B cell (primary cell): ENCODE measurements around the gene TTC38. TPM values are rescaled to one million over a fixed set of nuclear protein-coding genes. Genes with fewer than 3 reads are reported as not detected.

Source experiments
- ATAC-seq: fragments of 200-7000 bp; cut with Tn5 transposase; one replicate; pipeline ENCODE4 v1.10.0; 2021; ENCODE audit warnings: low read depth, mild to moderate bottlenecking, moderate number of reproducible peaks, moderate library complexity
- CTCF ChIA-PET: fragments of 350-600 bp; sonication (Branson Sonifier 250); formaldehyde crosslinking; loops from one replicate; lab custom pipeline; 2021; ENCODE audit warnings: antibody characterized with exemption, inconsistent platforms; lab: Charles Lee
- POLR2A ChIA-PET: fragments of 350-600 bp; sonication (Branson Sonifier 250); formaldehyde crosslinking; loops from one replicate; lab custom pipeline; 2021; ENCODE audit warnings: antibody characterized with exemption; lab: Charles Lee
- DNase-seq: peaks from one replicate; pipeline ENCODE4 v3.0.0; 2013
- H2AFZ ChIP-seq: 2 replicates; pipeline ENCODE4 v1.6.1; 2012; ENCODE audit warnings: mild to moderate bottlenecking, low read depth, low read length; ENCODE audit not compliant: insufficient read depth, poor library complexity, severe bottlenecking
- H3K27ac ChIP-seq, 2 donors: 1 replicate in 1 of 2; 2 replicates in 1 of 2; pipeline ENCODE4 v1.5.1; 2012 to 2013; ENCODE audit warnings: low read length in 2 of 2, mild to moderate bottlenecking in 2 of 2, moderate library complexity in 1 of 2
- H3K27me3 ChIP-seq, 4 experiments: fragments of 200-600 bp in 1 of 4; sonication (generic) in 1 of 4; replicated peaks in 1 of 4; 1 replicate in 2 of 4; 2 replicates in 2 of 4; pipeline versions ENCODE4 v1.6.1 to v1.7.0; 2013 to 2016; ENCODE audit warnings: low read length in 3 of 4, mild to moderate bottlenecking in 2 of 4, mixed read lengths in 1 of 4, moderate library complexity in 1 of 4; ENCODE audit not compliant: insufficient read depth in 4 of 4, control insufficient read depth in 3 of 4; ENCODE audit errors: control extremely low read depth in 1 of 4
- H3K36me3 ChIP-seq, 2 experiments: replicated peaks in 1 of 2; 1 replicate in 1 of 2; 2 replicates in 1 of 2; pipeline versions ENCODE4 v1.6.1 to v1.7.1; 2013; ENCODE audit warnings: low read length in 1 of 2; ENCODE audit not compliant: insufficient read depth in 2 of 2, control insufficient read depth in 1 of 2; ENCODE audit errors: control extremely low read depth in 1 of 2, extremely low read depth in 1 of 2
- H3K4me1 ChIP-seq, 2 donors: fragments of 200-600 bp in 1 of 2; sonication (generic) in 1 of 2; 1 replicate in 1 of 2; 2 replicates in 1 of 2; pipeline versions ENCODE4 v1.5.1 to v1.6.1; 2013 to 2017; ENCODE audit warnings: low read length in 2 of 2; ENCODE audit not compliant: control insufficient read depth in 2 of 2, insufficient read depth in 2 of 2
- H3K4me2 ChIP-seq: replicated peaks from 2 replicates; pipeline ENCODE3; 2012; ENCODE audit warnings: mild to moderate bottlenecking, low read depth, low read length; ENCODE audit not compliant: poor library complexity, severe bottlenecking
- H3K4me3 ChIP-seq, 5 experiments: fragments of 200-600 bp in 1 of 5; sonication (generic) in 1 of 5; 1 replicate in 3 of 5; 2 replicates in 2 of 5; pipeline versions ENCODE4 v1.5.1 to v1.7.0; 2011 to 2016; ENCODE audit warnings: low read length in 4 of 5, mild to moderate bottlenecking in 4 of 5, low read depth in 2 of 5, control low read depth in 1 of 5, moderate library complexity in 1 of 5; ENCODE audit not compliant: insufficient read depth in 1 of 5; ENCODE audit errors: control extremely low read depth in 1 of 5, extremely low read depth in 1 of 5
- H3K79me2 ChIP-seq: fragments of 200-600 bp; sonication (generic); one replicate; pipeline ENCODE4 v1.6.0; 2016; ENCODE audit warnings: low read length; ENCODE audit not compliant: control insufficient read depth, insufficient read depth
- H3K9ac ChIP-seq: fragments of 200-600 bp; sonication (generic); 2 replicates; pipeline ENCODE4 v1.6.1; 2017; ENCODE audit warnings: mild to moderate bottlenecking, low read length, moderate library complexity
- H3K9me3 ChIP-seq, 3 donors: one replicate each; pipeline versions ENCODE4 v1.6.1 to v1.7.1; 2013; ENCODE audit warnings: low read length in 2 of 3; ENCODE audit not compliant: control insufficient read depth in 2 of 3, insufficient read depth in 1 of 3; ENCODE audit errors: control extremely low read depth in 1 of 3
- H4K20me1 ChIP-seq: 2 replicates; pipeline ENCODE4 v1.6.0; 2012; ENCODE audit warnings: mild to moderate bottlenecking, low read length; ENCODE audit not compliant: insufficient read depth, control insufficient read depth, poor library complexity, severe bottlenecking
- H3K27ac Mint-ChIP-seq: one replicate; pipeline ENCODE4 v1.8.0; 2021; ENCODE audit warnings: mixed read lengths
- H3K27me3 Mint-ChIP-seq: one replicate; pipeline ENCODE4 v1.8.0; 2021; ENCODE audit warnings: mixed read lengths
- H3K4me1 Mint-ChIP-seq: one replicate; pipeline ENCODE4 v1.8.0; 2021; ENCODE audit warnings: mixed read lengths
- H3K4me3 Mint-ChIP-seq: one replicate; pipeline ENCODE4 v1.8.0; 2021; ENCODE audit warnings: mixed read lengths
- H3K9me3 Mint-ChIP-seq: one replicate; pipeline ENCODE4 v1.8.0; 2022; ENCODE audit warnings: mixed read lengths; ENCODE audit not compliant: insufficient read depth
- EZH2 ChIP-seq: IDR thresholded peaks from 2 replicates; pipeline ENCODE4 v1.6.1; 2012; ENCODE audit warnings: borderline replicate concordance, low read depth, mild to moderate bottlenecking, moderate library complexity, low read length; ENCODE audit not compliant: insufficient read depth, poor library complexity, severe bottlenecking
- WGBS: methylation state at CpG from one replicate; pipeline ENCODE4 v1.1.5; 2013; ENCODE audit warnings: missing lambda C conversion rate; ENCODE audit not compliant: insufficient coverage; 5-methylcytosine and 5-hydroxymethylcytosine counted together
- intact Hi-C: fragments of 100-400 bp; cut with micrococcal nuclease; formaldehyde crosslinking; loops from one replicate; pipeline ENCODE4 v1.10.0; 2022
- polyA plus RNA-seq: library from polyadenylated mRNA; depleted of rRNA; stranded (reverse); fragments of >200 nt; gene quantifications from 2 replicates; pipeline ENCODE4 v1.2.3, GENCODE V29; 2012
- total RNA-seq, 2 donors: library from RNA; stranded (reverse); fragments of 120-200 nt in 1 of 2; gene quantifications; 1 replicate in 1 of 2; 2 replicates in 1 of 2; pipeline versions ENCODE4 v1.2.3 to v1.2.4, GENCODE V29; 2013 to 2022
- TF ChIP-seq, protein P1 (sequence below): fragments of 200-600 bp; IDR thresholded peaks from one replicate; pipeline ENCODE4 v1.8.0; 2022; ENCODE audit warnings: antibody characterized with exemption, mild to moderate bottlenecking

Gene TTC38
- total and polyA plus RNA-seq, 2 donors (not counting 1 experiment from before 2014, with no cell fraction given) = 10.8 to 13.3 TPM

DNA sequence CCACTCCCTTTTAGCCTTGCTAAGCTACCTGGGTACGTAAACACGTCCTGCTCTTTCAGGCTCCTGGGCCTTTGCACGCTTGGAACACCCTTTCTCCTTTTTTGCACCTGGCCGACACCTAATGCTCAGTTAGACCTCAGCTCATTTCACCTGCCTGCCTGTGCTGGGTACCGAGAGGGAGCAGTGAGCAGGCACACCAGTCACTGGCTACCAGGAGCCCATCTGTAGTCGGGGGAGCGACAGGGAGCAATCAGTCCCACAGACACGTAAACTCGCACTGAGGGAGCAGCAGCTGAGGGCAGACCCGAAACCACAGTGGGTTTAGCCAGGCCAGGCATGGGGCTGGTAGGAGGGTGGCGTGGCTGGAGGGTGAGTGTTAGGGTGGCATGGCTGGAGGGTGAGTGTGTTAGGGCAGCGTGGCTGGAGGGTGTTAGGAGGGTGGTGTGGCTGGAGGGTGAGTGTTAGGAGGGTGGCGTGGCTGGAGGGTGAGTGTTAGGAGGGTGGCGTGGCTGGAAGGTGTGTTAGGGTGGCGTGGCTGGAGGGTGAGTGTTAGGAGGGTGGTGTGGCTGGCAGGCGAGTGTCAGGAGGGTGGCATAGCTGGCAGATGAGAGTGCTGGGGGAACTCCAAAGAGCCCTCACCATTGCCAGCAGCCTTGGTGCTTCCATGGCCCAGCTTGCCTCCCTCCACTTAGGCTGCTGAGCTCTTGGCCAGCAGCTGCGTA is 22.5 kb downstream of the TTC38 start:
- H2AFZ ChIP-seq = no peak overlapping the region
- no peak overlapping the region for H3K4me3 ChIP-seq
- Mint-ChIP-seq H3K27me3 (no peaks in the 10 kb centered on the region), H3K9me3 (no peaks in the 10 kb centered on the region), H3K4me1 (peaks cover 57% of the 10 kb centered on the region), H3K27ac (peak overlapping the region; percentile 32), H3K4me3 (peak overlapping the region; percentile 18)
- peaks cover 0 to 19% (median 0%) of the 10 kb centered on the region in 3 donors for H3K9me3 ChIP-seq
- H3K9ac ChIP-seq = no peak overlapping the region
- H3K36me3 ChIP-seq = peaks cover 0 to 2% of the 10 kb centered on the region in 2 experiments
- no peak for ATAC-seq
- intact Hi-C loops = no loop called here
- POLR2A ChIA-PET = no interaction called here
- H3K27ac ChIP-seq = no peak overlapping the region
- no peak for TF ChIP-seq EZH2
- TF ChIP-seq, protein P1, sequence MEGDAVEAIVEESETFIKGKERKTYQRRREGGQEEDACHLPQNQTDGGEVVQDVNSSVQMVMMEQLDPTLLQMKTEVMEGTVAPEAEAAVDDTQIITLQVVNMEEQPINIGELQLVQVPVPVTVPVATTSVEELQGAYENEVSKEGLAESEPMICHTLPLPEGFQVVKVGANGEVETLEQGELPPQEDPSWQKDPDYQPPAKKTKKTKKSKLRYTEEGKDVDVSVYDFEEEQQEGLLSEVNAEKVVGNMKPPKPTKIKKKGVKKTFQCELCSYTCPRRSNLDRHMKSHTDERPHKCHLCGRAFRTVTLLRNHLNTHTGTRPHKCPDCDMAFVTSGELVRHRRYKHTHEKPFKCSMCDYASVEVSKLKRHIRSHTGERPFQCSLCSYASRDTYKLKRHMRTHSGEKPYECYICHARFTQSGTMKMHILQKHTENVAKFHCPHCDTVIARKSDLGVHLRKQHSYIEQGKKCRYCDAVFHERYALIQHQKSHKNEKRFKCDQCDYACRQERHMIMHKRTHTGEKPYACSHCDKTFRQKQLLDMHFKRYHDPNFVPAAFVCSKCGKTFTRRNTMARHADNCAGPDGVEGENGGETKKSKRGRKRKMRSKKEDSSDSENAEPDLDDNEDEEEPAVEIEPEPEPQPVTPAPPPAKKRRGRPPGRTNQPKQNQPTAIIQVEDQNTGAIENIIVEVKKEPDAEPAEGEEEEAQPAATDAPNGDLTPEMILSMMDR = no peak
- CTCF ChIA-PET = interaction anchor here (0.8 kb wide), 1 partner anchor 164 kb away, joined by 3 read pairs; no protein-coding TSS in a partner anchor
- peaks cover 41 to 61% of the 10 kb centered on the region in 2 donors for H3K4me1 ChIP-seq
- H3K79me2 ChIP-seq = no peaks in the 10 kb centered on the region
- no peaks in the 10 kb centered on the region for H4K20me1 ChIP-seq
- no peaks in the 10 kb centered on the region for H3K27me3 ChIP-seq
- H3K4me2 ChIP-seq = no peak overlapping the region
- 93% methylated on average over 17 of the region's 17 CpGs for WGBS
- DNase-seq = no peak
